ENCODE results near the gene ARHGEF17.

DNA sequence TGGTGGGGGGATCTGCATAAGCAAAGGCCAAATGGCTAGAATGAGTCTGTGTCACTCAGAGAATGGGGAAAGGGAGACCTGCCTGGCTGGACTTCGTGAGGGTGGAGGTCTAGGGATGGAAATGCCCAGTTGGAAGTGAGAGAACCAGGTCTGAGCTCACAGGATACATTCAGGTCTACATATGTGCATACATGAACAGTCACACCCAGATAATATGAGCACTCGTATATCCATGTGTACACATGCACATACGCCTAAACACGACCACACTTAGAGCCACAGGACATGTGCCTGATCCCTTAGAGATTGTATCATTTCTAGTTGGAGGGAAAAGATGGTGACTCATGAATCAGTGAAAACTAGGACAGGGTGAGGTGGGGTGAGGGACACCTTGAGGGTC lies 47.0 kb downstream of the ARHGEF17 start:
- TF ChIP-seq POLR2A (IDR thresholded peaks at IDR 0.05) = no peak
- TF ChIP-seq, protein P1, sequence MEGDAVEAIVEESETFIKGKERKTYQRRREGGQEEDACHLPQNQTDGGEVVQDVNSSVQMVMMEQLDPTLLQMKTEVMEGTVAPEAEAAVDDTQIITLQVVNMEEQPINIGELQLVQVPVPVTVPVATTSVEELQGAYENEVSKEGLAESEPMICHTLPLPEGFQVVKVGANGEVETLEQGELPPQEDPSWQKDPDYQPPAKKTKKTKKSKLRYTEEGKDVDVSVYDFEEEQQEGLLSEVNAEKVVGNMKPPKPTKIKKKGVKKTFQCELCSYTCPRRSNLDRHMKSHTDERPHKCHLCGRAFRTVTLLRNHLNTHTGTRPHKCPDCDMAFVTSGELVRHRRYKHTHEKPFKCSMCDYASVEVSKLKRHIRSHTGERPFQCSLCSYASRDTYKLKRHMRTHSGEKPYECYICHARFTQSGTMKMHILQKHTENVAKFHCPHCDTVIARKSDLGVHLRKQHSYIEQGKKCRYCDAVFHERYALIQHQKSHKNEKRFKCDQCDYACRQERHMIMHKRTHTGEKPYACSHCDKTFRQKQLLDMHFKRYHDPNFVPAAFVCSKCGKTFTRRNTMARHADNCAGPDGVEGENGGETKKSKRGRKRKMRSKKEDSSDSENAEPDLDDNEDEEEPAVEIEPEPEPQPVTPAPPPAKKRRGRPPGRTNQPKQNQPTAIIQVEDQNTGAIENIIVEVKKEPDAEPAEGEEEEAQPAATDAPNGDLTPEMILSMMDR (IDR thresholded peaks at IDR 0.05 in 8 of 11, conservative IDR thresholded peaks at IDR 0.05 in 3 of 11) = no peak
- TF ChIP-seq POLR2AphosphoS5 (IDR thresholded peaks at IDR 0.05) = no peak

Data from spleen (tissue), 7 donors.